PC-9 (cell line): Measurements from ENCODE around the gene ESAM. TPM values are rescaled to one million over a fixed set of nuclear protein-coding genes. Genes with fewer than 3 reads are reported as not detected.

Source experiments
- BruUV-seq: library from RNA; stranded (reverse); fragments of 400-500 nt; replicated peaks from 2 replicates; lab custom pipeline; 2021; lab: Mats Ljungman, UMichigan
- CTCF ChIA-PET: fragments of 300-600 bp; sonication (Branson Sonifier 250); formaldehyde crosslinking; loops from one replicate; lab custom pipeline; 2022; ENCODE audit warnings: antibody characterized with exemption; lab: Charles Lee
- POLR2A ChIA-PET: fragments of 300-600 bp; sonication (Branson Sonifier 250); formaldehyde crosslinking; loops from one replicate; lab custom pipeline; 2022; ENCODE audit warnings: antibody characterized with exemption; ENCODE audit not compliant: unreplicated experiment; lab: Charles Lee
- DNase-seq, 2 experiments: peaks; one replicate each; pipeline versions ENCODE4 v3.0.0 to v3.0.0-alpha.2; 2015 to 2022; ENCODE audit warnings: mixed read lengths in 1 of 2
- H2AFZ ChIP-seq: fragments of 200-600 bp; sonication (generic); 2 replicates; pipeline ENCODE4 v1.8.1; 2017; ENCODE audit warnings: antibody characterized with exemption
- H3F3A ChIP-seq: fragments of 200-600 bp; sonication (generic); 2 replicates; pipeline ENCODE4 v1.8.1; 2017; ENCODE audit warnings: antibody characterized with exemption, mild to moderate bottlenecking, low read depth; ENCODE audit not compliant: insufficient read depth
- H3K27ac ChIP-seq: fragments of 200-600 bp; sonication (generic); 2 replicates; pipeline ENCODE4 v1.6.1; 2016; ENCODE audit warnings: mixed run types
- H3K27me3 ChIP-seq: fragments of 200-600 bp; sonication (generic); 2 replicates; pipeline ENCODE4 v1.6.1; 2016; ENCODE audit warnings: low read depth, mixed run types; ENCODE audit not compliant: insufficient read depth
- H3K36me3 ChIP-seq: fragments of 200-600 bp; sonication (generic); 2 replicates; pipeline ENCODE4 v1.6.1; 2016; ENCODE audit warnings: low read depth, mixed run types
- H3K4me1 ChIP-seq: fragments of 200-600 bp; sonication (generic); replicated peaks from 2 replicates; pipeline ENCODE4 v1.6.1; 2016; ENCODE audit warnings: mixed run types; ENCODE audit not compliant: insufficient read depth
- H3K4me2 ChIP-seq: fragments of 200-600 bp; sonication (generic); 2 replicates; pipeline ENCODE4 v1.6.1; 2017; ENCODE audit warnings: mixed run types
- H3K4me3 ChIP-seq: fragments of 200-600 bp; sonication (generic); 2 replicates; pipeline ENCODE4 v1.6.1; 2016; ENCODE audit warnings: mixed run types
- H3K79me2 ChIP-seq: fragments of 200-600 bp; sonication (generic); 2 replicates; pipeline ENCODE4 v1.6.1; 2017; ENCODE audit warnings: low read depth, mixed run types
- H3K9me2 ChIP-seq: fragments of 200-600 bp; sonication (generic); 2 replicates; pipeline ENCODE4 v1.8.1; 2017; ENCODE audit warnings: mild to moderate bottlenecking; ENCODE audit not compliant: insufficient read depth
- H3K9me3 ChIP-seq: fragments of 200-600 bp; sonication (generic); 2 replicates; pipeline ENCODE4 v1.8.1; 2016; ENCODE audit warnings: low read depth; ENCODE audit not compliant: insufficient read depth
- H4K20me1 ChIP-seq: fragments of 200-600 bp; sonication (generic); 2 replicates; pipeline ENCODE4 v1.8.1; 2017; ENCODE audit not compliant: insufficient read depth
- CTCF ChIP-seq: fragments of 200-600 bp; sonication (generic); conservative IDR thresholded peaks from 2 replicates; pipeline ENCODE4 v1.6.1; 2017; ENCODE audit warnings: mixed run types, antibody characterized with exemption, mild to moderate bottlenecking, moderate library complexity
- EZH2 ChIP-seq: fragments of 200-600 bp; sonication (generic); IDR thresholded peaks from 2 replicates; pipeline ENCODE4 v1.8.0; 2017; ENCODE audit warnings: antibody characterized with exemption, low read depth
- intact Hi-C: fragments of 100-400 bp; cut with micrococcal nuclease; formaldehyde crosslinking; loops from one replicate; pipeline ENCODE4 v1.10.0; 2022; ENCODE audit not compliant: unreplicated experiment
- total RNA-seq: library from RNA; stranded (reverse); gene quantifications from 2 replicates; pipeline ENCODE4 v1.2.3, GENCODE V29; 2021

The ESAM gene
- total RNA-seq, 1 experiment from 2014 or later = 13.5 TPM

GRCh38 chr11:124793466-124794278 lies 31.6 kb upstream of the ESAM start:
- Histone ChIP-seq H3K4me3 (no peak overlapping the region), H3K79me2 (peaks cover 98% of the 10 kb centered on the region), H3K9me2 (no peaks in the 10 kb centered on the region), H3F3A (no peaks in the 10 kb centered on the region), H3K9me3 (no peaks in the 10 kb centered on the region), H3K4me2 (no peak overlapping the region), H3K27me3 (no peaks in the 10 kb centered on the region), H3K27ac (no peak overlapping the region), H4K20me1 (peaks cover 6% of the 10 kb centered on the region; the same call in 1 of the 2 replicates), H2AFZ (no peak overlapping the region), H3K36me3 (no peaks in the 10 kb centered on the region), H3K4me1 (peaks cover 33% of the 10 kb centered on the region)
- intact Hi-C loops = loop anchor here (1.0 to 10.0 kb wide), 4 partner anchors 30 to 124 kb away; partner anchors contain the start of genes SIAE and SPA17
- TF ChIP-seq EZH2 (no peak), CTCF (peak; percentile 81)
- BruUV-seq = no TSS peak
- ChIA-PET POLR2A (no interaction called here), CTCF (interaction anchor here (0.7 to 2.6 kb wide), 9 partner anchors 24 to 1731 kb away, joined by 3 to 12 read pairs (median 4); no protein-coding TSS in a partner anchor)
- peak; percentile 31 to 67 for DNase-seq

GRCh38 chr11:124791626-124792341 lies 29.7 kb upstream of the ESAM start:
- CTCF ChIA-PET = no interaction called here
- H3K4me3 ChIP-seq = no peak overlapping the region
- H3F3A ChIP-seq = no peaks in the 10 kb centered on the region
- H4K20me1 ChIP-seq = peaks cover 6% of the 10 kb centered on the region; the same call in 1 of the 2 replicates
- no peaks in the 10 kb centered on the region for H3K9me2 ChIP-seq
- POLR2A ChIA-PET = no interaction called here
- no peak overlapping the region for H3K27ac ChIP-seq
- no TSS peak for BruUV-seq
- H3K4me1 ChIP-seq = peaks cover 22% of the 10 kb centered on the region
- H2AFZ ChIP-seq = no peak overlapping the region
- intact Hi-C loops = loop anchor here (10.0 kb wide), 1 partner anchor 47 kb away; no protein-coding TSS in a partner anchor
- TF ChIP-seq EZH2 (no peak), CTCF (no peak)
- H3K9me3 ChIP-seq = no peaks in the 10 kb centered on the region
- peaks cover 94% of the 10 kb centered on the region for H3K79me2 ChIP-seq
- no peaks in the 10 kb centered on the region for H3K27me3 ChIP-seq
- no peaks in the 10 kb centered on the region for H3K36me3 ChIP-seq
- no peak overlapping the region for H3K4me2 ChIP-seq
- DNase-seq = no peak

- H3K9me2 ChIP-seq = no peaks in the 10 kb centered on the region
- no peak overlapping the region for H3K4me3 ChIP-seq
- no peaks in the 10 kb centered on the region for H3K27me3 ChIP-seq
- CTCF ChIA-PET = no interaction called here
- intact Hi-C loops = no loop called here
- no peak overlapping the region for H3K4me2 ChIP-seq
- POLR2A ChIA-PET = no interaction called here
- no peaks in the 10 kb centered on the region for H3K9me3 ChIP-seq
- H3K4me1 ChIP-seq = peaks cover 14% of the 10 kb centered on the region
- no peaks in the 10 kb centered on the region for H3F3A ChIP-seq
- no TSS peak for BruUV-seq
- H3K79me2 ChIP-seq = peaks cover 68% of the 10 kb centered on the region
- H2AFZ ChIP-seq = no peak overlapping the region
- no peaks in the 10 kb centered on the region for H3K36me3 ChIP-seq
- peaks cover 6% of the 10 kb centered on the region; the same call in 1 of the 2 replicates for H4K20me1 ChIP-seq
- H3K27ac ChIP-seq = no peak overlapping the region
- DNase-seq = no peak
- TF ChIP-seq EZH2 (no peak), CTCF (no peak)
Observed at GRCh38 chr11:124788521-124788920, 26.4 kb upstream of the ESAM start.
